Renal pelvis (tissue), 3 donors: ENCODE measurements around the gene KLHL9. TPM values are rescaled to one million over a fixed set of nuclear protein-coding genes. Genes with fewer than 3 reads are reported as not detected.

Source experiments
- polyA plus RNA-seq, 3 donors: library from polyadenylated mRNA; unstranded; fragments of 120-200 nt; gene quantifications; one replicate each; pipeline ENCODE4 v1.2.1, GENCODE V29; 2013; ENCODE audit not compliant: insufficient read length in 3 of 3

KLHL9 gene
- polyA plus RNA-seq, 3 donors, result 45.4 to 49.9 (median 47.0) TPM

Other genes with a start within 250 kb of the KLHL9 start
- not detected for gene IFNW1, start 193.6 kb downstream of the KLHL9 start, polyA plus RNA-seq
- under 1 TPM in 1 of 3 donors, not detected in 2; 0.17 TPM for gene IFNA21, start 168.7 kb downstream of the KLHL9 start, polyA plus RNA-seq
- not detected for gene IFNA4, start 147.8 kb downstream of the KLHL9 start, polyA plus RNA-seq
- not detected for gene IFNA7, start 133.2 kb downstream of the KLHL9 start, polyA plus RNA-seq
- gene IFNA10, start 128.3 kb downstream of the KLHL9 start, polyA plus RNA-seq, result not detected
- gene IFNA16, start 118.1 kb downstream of the KLHL9 start, polyA plus RNA-seq, result not detected
- not detected for gene IFNA17, start 107.2 kb downstream of the KLHL9 start, polyA plus RNA-seq
- not detected for gene IFNA14, start 95.4 kb downstream of the KLHL9 start, polyA plus RNA-seq
- not detected for gene IFNA5, start 30.1 kb downstream of the KLHL9 start, polyA plus RNA-seq
- not detected for gene IFNA6, start 15.5 kb upstream of the KLHL9 start, polyA plus RNA-seq
- gene IFNA13, start 32.7 kb upstream of the KLHL9 start, polyA plus RNA-seq, result not detected
- gene IFNA2, start 50.0 kb upstream of the KLHL9 start, polyA plus RNA-seq, result not detected
- not detected for gene IFNA8, start 73.7 kb upstream of the KLHL9 start, polyA plus RNA-seq
- gene IFNA1, start 105.0 kb upstream of the KLHL9 start, polyA plus RNA-seq, result not detected
- gene IFNE, start 146.9 kb upstream of the KLHL9 start, polyA plus RNA-seq, result under 1 TPM; 0.10 to 0.49 (median 0.40) TPM